K562 (cell line): ENCODE data around the gene ZC3H18. TPM values are rescaled to one million over a fixed set of nuclear protein-coding genes. Genes with fewer than 3 reads are reported as not detected.

Experiments
- MAX ChIP-seq: sonication (generic); formaldehyde crosslinking; IDR thresholded peaks from 2 replicates; pipeline ENCODE4 v1.9.0; 2022; ENCODE audit warnings: mild to moderate bottlenecking, missing genetic modification reagents
- MCM5 ChIP-seq: fragments of 450-650 bp; IDR thresholded peaks from 2 replicates; pipeline ENCODE4 v1.6.1; 2016; ENCODE audit warnings: low read depth
- MYBL2 ChIP-seq, 2 experiments: fragments of 450-650 bp in 1 of 2; sonication (generic) in 1 of 2; formaldehyde crosslinking in 1 of 2; IDR thresholded peaks; 2 replicates each; pipeline versions ENCODE4 v1.6.1 to v1.8.1; 2017 to 2022; ENCODE audit warnings: borderline replicate concordance in 1 of 2, inconsistent platforms in 1 of 2, low read depth in 1 of 2, mild to moderate bottlenecking in 1 of 2, missing genetic modification reagents in 1 of 2, moderate library complexity in 1 of 2
- NR2F6 ChIP-seq: fragments of 450-650 bp; formaldehyde crosslinking; IDR thresholded peaks from 2 replicates; pipeline ENCODE4 v1.4.0; 2020; ENCODE audit warnings: mild to moderate bottlenecking
- NUFIP1 ChIP-seq: fragments of 450-650 bp; IDR thresholded peaks from 2 replicates; pipeline ENCODE4 v1.6.1; 2018; ENCODE audit not compliant: partially characterized antibody
- PBX2 ChIP-seq, 2 experiments: IDR thresholded peaks in 1 of 2; conservative IDR thresholded peaks in 1 of 2; 2 replicates each; pipeline ENCODE4 v1.6.1; 2016; ENCODE audit warnings: low read depth in 2 of 2, mild to moderate bottlenecking in 1 of 2, missing compliant biosample characterization in 1 of 2, missing genetic modification characterization in 1 of 2, moderate library complexity in 1 of 2
- PHF8 ChIP-seq: fragments of 200-600 bp; sonication (generic); IDR thresholded peaks from 2 replicates; pipeline ENCODE4 v1.6.1; 2012; ENCODE audit warnings: mixed run types, mild to moderate bottlenecking, inconsistent platforms, low read length, moderate library complexity, borderline replicate concordance
- RHOXF2B ChIP-seq: fragments of 250-450 bp; sonication (Bioruptor Pico); conservative IDR thresholded peaks from 2 replicates; pipeline ENCODE4 v1.5.1; 2021
- U2AF1 ChIP-seq: fragments of 200-400 bp; formaldehyde crosslinking; optimal IDR thresholded peaks from 2 replicates; pipeline ENCODE3; 2017; ENCODE audit warnings: mild to moderate bottlenecking, low read depth, low read length, moderate library complexity
- ZBTB33 ChIP-seq: sonication (generic); formaldehyde crosslinking; IDR thresholded peaks from 2 replicates; pipeline ENCODE4 v1.8.1; 2023; ENCODE audit warnings: mild to moderate bottlenecking, missing genetic modification reagents
- ZFP91 ChIP-seq: sonication (generic); formaldehyde crosslinking; IDR thresholded peaks from 2 replicates; pipeline ENCODE4 v1.8.0; 2022; ENCODE audit warnings: mild to moderate bottlenecking, missing genetic modification reagents
- ZNF311 ChIP-seq: fragments of 250-450 bp; sonication (Bioruptor Pico); IDR thresholded peaks from 2 replicates; pipeline ENCODE4 v1.4.0; 2020; ENCODE audit warnings: mild to moderate bottlenecking, moderate library complexity
- ZNF518B ChIP-seq: fragments of 250-450 bp; sonication (Bioruptor Pico); IDR thresholded peaks from 2 replicates; pipeline ENCODE4 v1.5.0; 2021; ENCODE audit warnings: mild to moderate bottlenecking, moderate library complexity
- polyA plus RNA-seq, 8 experiments: library from polyadenylated mRNA; depleted of rRNA in 4 of 8; stranded (reverse) in 5 of 8; unstranded in 3 of 8; fragments of >200 nt; fragmentation: Nextera tagmentation in 2 of 8; fragmentation: Illumina TruSeq in 1 of 8; extraction: Ambion mirVana in 2 of 8; extraction: Trizol in 1 of 8; gene quantifications; 2 replicates each; pipeline versions ENCODE4 v1.2.1 to v1.2.3, GENCODE V29; 2011 to 2014; ENCODE audit warnings: inconsistent platforms in 1 of 8, missing spikeins in 1 of 8
- total RNA-seq, 7 experiments: library from RNA; depleted of rRNA in 6 of 7; stranded (reverse); fragments of >200 nt in 6 of 7; fragmentation: Illumina TruSeq in 2 of 7; extraction: Trizol in 2 of 7; gene quantifications; 2 replicates each; pipeline versions ENCODE4 v1.2.1 to v1.2.3, GENCODE V29; 2011 to 2021; ENCODE audit warnings: low replicate concordance in 1 of 7

Gene ZC3H18
- total and polyA plus RNA-seq, 9 of the 15 experiments (the other 6 are each of a cell fraction or from before 2014, with no cell fraction given): 1.7 to 88.7 (median 26.9) TPM

GRCh38 chr16:88526008-88526905 is 43.9 kb upstream of the ZC3H18 start (continued):
- TF ChIP-seq PBX2 (CRISPR knock-in tag; IDR thresholded peaks at IDR 0.05; ENCODE audit: low read depth) (no peak), PBX2 (tag; conservative IDR thresholded peaks at IDR 0.05; ENCODE audit: low read depth) (no peak), MYBL2 (IDR thresholded peaks at IDR 0.05; ENCODE audit: low read depth) (no peak), MYBL2 (CRISPR knock-in tag; IDR thresholded peaks at IDR 0.05; ENCODE audit: borderline replicate concordance) (no peak), ZNF311 (CRISPR knock-in tag) (peak; percentile 31; the same call in 1 of the 2 replicates), ZFP91 (CRISPR knock-in tag) (no peak), NR2F6 (0 out of 2 replicates have a peak, but pooled peaks have one; percentile 6), MCM5 (no peak), ZNF518B (CRISPR knock-in tag) (no peak), ZBTB33 (no peak), RHOXF2B (CRISPR knock-in tag) (no peak), U2AF1 (no peak), NUFIP1 (no peak), PHF8 (no peak), MAX (peak; percentile 84)
